SK-N-SH (cell line): ENCODE results near the gene ARID3A.

Source experiments
- ELF1 ChIP-seq: IDR thresholded peaks from 2 replicates; pipeline ENCODE4 v1.4.0; 2012
- EP300 ChIP-seq, 2 experiments: IDR thresholded peaks; 2 replicates each; pipeline versions ENCODE4 v1.4.0 to v1.6.1; 2012; ENCODE audit warnings: borderline replicate concordance in 1 of 2, low read depth in 1 of 2, low read length in 1 of 2
- EZH2phosphoT487 ChIP-seq: fragments of 200-600 bp; sonication (generic); IDR thresholded peaks from 2 replicates; pipeline ENCODE4 v1.6.1; 2017; ENCODE audit warnings: low read depth, mixed run types, mild to moderate bottlenecking, antibody characterized with exemption, moderate library complexity, borderline replicate concordance
- FOXJ3 ChIP-seq: sonication (generic); formaldehyde crosslinking; IDR thresholded peaks from 2 replicates; pipeline ENCODE4 v1.5.1; 2020; ENCODE audit warnings: mild to moderate bottlenecking, missing genetic modification reagents
- NRF1 ChIP-seq: IDR thresholded peaks from 2 replicates; pipeline ENCODE4 v1.6.1; 2012; ENCODE audit warnings: low read depth, mild to moderate bottlenecking, low read length
- POLR2AphosphoS5 ChIP-seq: IDR thresholded peaks from 2 replicates; pipeline ENCODE4 v1.6.1; 2012; ENCODE audit warnings: low read depth, low read length
- RFX5 ChIP-seq: IDR thresholded peaks from 2 replicates; pipeline ENCODE4 v1.6.1; 2012; ENCODE audit warnings: mild to moderate bottlenecking, improper control_type of control experiment, low read length
- TF ChIP-seq, protein P1 (sequence below): fragments of 200-600 bp; sonication (generic); IDR thresholded peaks from 2 replicates; pipeline ENCODE4 v1.6.1; 2017; ENCODE audit warnings: antibody characterized with exemption, mild to moderate bottlenecking, moderate library complexity
- TF ChIP-seq, protein P2 (sequence below): fragments of 150-350 bp; IDR thresholded peaks from 2 replicates; pipeline ENCODE4 v1.6.1; 2016; ENCODE audit warnings: mild to moderate bottlenecking, low read depth, low read length
- TF ChIP-seq, protein P3 (sequence below): IDR thresholded peaks from 2 replicates; pipeline ENCODE4 v1.4.0; 2012; ENCODE audit warnings: low read depth
- TF ChIP-seq, protein P4 (sequence below): IDR thresholded peaks from 2 replicates; pipeline ENCODE4; 2012

DNA sequence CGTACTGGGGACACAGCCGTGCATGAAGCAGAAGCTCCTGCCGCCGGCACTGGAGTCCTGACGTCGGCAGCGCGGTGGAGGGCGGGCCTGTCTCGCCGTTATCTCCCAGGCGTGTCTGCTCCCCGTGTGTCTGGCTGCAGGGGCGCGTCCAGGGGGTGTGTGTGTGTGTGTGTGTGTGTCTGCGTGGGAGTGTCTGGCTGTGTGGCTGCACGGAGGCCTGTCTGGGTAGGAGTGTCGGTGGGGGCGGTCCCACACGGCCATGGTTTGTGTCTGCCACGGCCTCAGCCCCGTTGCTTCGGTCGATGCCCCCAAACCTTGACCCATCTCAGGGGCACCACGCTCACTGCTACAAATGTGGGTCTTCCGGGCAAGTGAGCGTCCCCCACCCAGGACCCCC, 18.3 kb downstream of the ARID3A start:
- TF ChIP-seq NRF1: no peak
- TF ChIP-seq, protein P1, sequence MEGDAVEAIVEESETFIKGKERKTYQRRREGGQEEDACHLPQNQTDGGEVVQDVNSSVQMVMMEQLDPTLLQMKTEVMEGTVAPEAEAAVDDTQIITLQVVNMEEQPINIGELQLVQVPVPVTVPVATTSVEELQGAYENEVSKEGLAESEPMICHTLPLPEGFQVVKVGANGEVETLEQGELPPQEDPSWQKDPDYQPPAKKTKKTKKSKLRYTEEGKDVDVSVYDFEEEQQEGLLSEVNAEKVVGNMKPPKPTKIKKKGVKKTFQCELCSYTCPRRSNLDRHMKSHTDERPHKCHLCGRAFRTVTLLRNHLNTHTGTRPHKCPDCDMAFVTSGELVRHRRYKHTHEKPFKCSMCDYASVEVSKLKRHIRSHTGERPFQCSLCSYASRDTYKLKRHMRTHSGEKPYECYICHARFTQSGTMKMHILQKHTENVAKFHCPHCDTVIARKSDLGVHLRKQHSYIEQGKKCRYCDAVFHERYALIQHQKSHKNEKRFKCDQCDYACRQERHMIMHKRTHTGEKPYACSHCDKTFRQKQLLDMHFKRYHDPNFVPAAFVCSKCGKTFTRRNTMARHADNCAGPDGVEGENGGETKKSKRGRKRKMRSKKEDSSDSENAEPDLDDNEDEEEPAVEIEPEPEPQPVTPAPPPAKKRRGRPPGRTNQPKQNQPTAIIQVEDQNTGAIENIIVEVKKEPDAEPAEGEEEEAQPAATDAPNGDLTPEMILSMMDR: no peak
- TF ChIP-seq EP300 (IDR thresholded peaks at IDR 0.05; ENCODE audit: borderline replicate concordance in 1 of 2, low read depth in 1 of 2, low read length in 1 of 2): peak in 1 of 2 experiments; percentile 76; a peak in 1 of 4 replicates
- TF ChIP-seq POLR2AphosphoS5: no peak
- TF ChIP-seq FOXJ3 (CRISPR knock-in tag): peak; percentile 94
- no peak for TF ChIP-seq EZH2phosphoT487
- TF ChIP-seq, protein P2, sequence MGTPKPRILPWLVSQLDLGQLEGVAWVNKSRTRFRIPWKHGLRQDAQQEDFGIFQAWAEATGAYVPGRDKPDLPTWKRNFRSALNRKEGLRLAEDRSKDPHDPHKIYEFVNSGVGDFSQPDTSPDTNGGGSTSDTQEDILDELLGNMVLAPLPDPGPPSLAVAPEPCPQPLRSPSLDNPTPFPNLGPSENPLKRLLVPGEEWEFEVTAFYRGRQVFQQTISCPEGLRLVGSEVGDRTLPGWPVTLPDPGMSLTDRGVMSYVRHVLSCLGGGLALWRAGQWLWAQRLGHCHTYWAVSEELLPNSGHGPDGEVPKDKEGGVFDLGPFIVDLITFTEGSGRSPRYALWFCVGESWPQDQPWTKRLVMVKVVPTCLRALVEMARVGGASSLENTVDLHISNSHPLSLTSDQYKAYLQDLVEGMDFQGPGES: no peak
- TF ChIP-seq ELF1: no peak
- TF ChIP-seq RFX5: no peak
- TF ChIP-seq, protein P3, sequence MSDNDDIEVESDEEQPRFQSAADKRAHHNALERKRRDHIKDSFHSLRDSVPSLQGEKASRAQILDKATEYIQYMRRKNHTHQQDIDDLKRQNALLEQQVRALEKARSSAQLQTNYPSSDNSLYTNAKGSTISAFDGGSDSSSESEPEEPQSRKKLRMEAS: no peak
- TF ChIP-seq, protein P4, sequence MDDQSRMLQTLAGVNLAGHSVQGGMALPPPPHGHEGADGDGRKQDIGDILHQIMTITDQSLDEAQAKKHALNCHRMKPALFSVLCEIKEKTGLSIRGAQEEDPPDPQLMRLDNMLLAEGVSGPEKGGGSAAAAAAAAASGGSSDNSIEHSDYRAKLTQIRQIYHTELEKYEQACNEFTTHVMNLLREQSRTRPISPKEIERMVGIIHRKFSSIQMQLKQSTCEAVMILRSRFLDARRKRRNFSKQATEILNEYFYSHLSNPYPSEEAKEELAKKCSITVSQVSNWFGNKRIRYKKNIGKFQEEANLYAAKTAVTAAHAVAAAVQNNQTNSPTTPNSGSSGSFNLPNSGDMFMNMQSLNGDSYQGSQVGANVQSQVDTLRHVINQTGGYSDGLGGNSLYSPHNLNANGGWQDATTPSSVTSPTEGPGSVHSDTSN: no peak
